ENCODE results near the gene TMEM131.
"Not testable (repeated sequence)": the region's sequence is repeated elsewhere in the genome, so short reads cannot be mapped to it uniquely, and the experiment has no call there.

Gene TMEM131

DNA sequence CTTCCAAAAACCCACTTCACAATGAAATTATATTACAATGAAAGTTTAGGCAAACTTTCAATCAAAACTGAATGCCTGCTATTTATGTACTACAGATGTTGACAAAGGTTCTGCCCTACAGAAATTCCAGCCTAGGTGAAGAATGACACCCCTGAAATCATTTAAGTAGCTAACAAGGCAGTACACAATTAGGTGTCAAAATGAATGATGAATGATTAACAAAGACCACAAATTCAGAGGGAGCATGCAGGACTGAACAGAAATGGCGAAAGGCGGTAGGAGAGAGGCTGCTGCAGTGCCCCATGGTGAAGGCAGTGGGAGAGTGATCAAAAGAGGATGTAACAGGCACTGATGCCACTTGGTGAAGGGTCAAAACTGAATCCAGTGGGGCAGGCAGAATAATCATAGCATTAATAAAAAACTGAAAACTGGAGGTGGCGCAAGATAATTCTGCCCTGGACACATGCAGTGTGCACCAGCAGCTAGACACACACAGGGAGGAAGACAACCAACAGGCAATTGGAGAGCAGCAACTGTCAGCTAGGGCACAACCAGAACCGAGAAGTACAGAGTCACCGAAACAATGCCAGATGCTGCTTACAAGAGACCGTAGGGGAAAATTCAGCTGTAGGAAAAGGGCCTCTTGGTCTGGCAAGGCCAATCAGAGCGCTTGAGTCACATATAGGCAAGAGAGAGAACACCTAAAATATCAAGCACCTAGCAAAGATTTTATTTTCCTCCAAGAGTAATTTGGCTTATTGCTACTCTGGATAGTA, 4.5 kb downstream of the TMEM131 start:
- DNase-seq (ENCODE audit: low spot score): no peak

DNA sequence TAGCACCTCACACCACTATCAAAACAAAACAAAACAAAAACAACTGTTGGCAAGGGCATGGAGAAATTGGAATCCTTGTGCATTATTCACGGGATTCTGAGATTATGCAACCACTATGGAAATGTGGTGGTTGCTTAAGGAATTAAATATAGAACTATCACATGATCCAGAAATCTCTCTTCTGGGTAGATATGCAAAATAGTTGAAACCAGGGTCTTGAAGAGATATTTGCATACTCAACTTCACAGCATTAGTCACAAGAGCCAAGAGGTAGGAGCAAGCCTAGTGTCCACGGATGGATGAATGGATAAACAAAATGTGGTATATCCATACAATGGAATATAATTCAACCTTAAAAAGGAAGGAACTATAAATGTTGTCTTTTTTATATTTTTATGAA, 7.0 kb downstream of the TMEM131 start:
- no peak for DNase-seq (ENCODE audit: low spot score)

DNA sequence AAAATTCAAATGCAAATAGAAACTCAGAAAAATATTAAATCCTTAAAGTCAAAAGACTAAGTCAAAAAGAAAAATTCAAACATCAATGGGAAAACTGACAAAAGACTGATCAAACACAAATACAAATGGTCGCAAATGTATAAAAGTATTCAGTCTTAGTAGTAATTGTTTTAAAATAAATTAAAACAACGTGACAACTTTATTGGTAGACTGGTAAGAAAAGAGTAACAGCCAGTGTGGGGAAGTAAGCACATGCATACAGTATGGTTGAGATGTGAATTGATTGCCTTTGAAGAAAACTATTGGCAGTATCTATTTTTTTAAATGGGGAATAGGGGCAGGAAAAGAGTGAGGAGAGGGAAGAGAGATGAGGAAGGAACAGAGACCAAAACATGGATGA, 9.8 kb downstream of the TMEM131 start:
- no peak for DNase-seq (ENCODE audit: low spot score)

DNA sequence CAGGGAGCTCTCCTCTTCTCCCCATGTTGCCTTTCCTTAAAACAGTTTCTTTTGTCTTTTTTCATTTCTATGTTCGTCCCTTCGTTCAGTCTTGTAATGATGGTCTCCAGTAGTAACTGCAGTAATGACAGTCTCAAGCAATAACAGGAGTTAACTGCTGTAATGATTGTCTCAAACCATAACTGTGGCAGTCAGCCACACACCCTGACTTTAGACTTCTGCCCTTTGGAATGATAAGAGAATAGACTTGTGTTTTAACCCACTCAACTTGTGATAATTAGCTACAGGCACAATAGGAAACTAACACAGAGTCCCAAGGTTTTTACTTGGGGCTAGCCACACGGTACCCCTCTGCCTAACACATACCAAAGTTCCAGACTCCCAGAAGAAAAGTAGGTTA, 12.1 kb downstream of the TMEM131 start:
- no peak for DNase-seq (ENCODE audit: low spot score)

DNA sequence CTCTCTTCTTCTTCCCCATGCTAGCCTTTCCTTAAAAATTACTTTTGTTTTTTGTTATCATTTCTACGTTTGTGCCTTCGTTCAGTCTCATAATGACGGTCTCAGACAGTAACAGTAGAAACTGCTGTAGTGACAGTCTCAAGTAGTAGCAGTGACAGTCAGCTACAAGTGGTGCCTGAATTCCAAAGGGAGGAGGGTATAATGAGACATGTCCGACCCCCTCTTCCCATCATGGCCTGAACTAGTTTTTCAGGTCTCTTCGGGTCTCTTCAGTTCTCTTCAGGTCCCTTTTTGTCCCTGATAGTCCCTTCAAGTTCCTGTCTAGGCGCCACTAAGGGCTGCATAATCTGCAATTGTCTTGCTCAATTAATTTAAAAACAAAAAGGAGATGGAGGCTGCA, 12.6 kb downstream of the TMEM131 start:
- DNase-seq (ENCODE audit: low spot score): no peak

DNA sequence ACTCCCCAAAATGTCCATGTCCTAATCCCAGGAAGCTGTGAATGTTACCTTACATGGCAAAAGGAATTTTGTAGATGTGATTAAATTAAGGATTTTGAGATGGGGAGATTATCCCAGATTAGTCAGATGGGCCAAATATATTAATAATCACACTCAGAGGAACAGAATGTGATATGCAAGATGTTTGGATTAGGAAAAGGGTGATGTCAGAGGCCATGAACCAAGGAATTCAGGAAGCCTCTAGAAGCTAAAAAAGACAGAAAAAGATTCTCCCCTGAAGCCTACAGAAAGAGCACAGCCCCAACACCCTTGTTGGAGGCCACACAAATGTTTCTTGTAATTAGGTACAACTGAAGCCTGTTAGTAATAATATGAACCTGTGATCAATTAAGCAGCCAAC, 13.1 kb downstream of the TMEM131 start:
- DNase-seq (ENCODE audit: low spot score): no peak

DNA sequence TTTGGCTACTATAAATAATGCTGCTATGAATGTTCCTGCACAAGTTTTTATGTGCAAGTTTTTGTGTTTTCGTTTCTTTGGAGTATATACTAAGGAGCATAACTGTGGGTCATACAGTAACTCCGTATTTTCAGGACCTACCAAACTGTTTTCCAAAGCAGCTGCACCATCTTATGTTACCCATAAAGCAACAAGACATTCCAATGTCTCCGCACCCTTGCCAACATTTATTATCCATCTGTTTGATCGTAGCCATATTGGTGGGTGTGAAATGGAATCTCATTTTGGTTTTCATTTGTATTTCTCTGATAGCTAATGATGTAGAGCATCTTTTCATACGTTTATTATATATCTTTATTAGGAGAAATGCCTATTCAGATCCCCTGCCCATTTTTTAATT, 13.8 kb downstream of the TMEM131 start:
- no peak for DNase-seq (ENCODE audit: low spot score)

DNA sequence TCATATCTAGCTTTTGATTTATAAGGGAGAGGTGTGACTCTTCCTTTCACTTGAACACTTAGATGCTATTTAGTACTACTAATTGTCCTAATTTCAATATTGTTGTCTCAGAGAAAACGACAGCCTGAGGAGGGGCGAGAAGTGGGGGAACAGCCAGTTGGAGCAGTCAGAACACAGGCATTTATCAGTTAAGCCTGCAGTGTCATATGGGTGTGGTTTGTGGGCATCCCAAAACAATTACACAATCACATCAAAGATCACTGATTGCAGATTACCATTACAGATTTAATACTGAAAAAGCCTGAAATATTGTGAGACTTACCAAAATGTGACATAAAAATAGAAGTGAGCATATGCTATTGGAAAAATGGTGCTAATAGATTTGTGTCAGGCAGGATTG, 15.8 kb downstream of the TMEM131 start:
- no peak for DNase-seq (ENCODE audit: low spot score)

DNA sequence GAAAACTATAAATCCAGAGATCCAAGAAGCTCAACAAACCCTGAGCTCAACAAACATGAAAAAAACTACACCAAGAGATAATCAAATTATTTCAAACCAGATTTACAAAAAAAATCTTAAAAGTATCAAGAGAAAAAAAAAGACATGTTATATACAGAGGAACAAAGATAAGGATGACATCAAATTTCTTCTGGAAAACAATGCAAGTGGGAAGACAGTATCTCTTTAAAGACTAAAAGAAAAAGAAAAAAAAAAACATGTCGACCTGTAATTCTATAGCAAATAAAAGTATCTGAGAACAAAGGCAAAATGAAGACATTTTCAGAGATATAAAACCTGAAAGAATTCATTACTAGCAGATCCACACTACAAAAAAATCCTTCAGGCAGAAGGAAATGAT, 21.3 kb downstream of the TMEM131 start:
- DNase-seq (ENCODE audit: low spot score): no peak

DNA sequence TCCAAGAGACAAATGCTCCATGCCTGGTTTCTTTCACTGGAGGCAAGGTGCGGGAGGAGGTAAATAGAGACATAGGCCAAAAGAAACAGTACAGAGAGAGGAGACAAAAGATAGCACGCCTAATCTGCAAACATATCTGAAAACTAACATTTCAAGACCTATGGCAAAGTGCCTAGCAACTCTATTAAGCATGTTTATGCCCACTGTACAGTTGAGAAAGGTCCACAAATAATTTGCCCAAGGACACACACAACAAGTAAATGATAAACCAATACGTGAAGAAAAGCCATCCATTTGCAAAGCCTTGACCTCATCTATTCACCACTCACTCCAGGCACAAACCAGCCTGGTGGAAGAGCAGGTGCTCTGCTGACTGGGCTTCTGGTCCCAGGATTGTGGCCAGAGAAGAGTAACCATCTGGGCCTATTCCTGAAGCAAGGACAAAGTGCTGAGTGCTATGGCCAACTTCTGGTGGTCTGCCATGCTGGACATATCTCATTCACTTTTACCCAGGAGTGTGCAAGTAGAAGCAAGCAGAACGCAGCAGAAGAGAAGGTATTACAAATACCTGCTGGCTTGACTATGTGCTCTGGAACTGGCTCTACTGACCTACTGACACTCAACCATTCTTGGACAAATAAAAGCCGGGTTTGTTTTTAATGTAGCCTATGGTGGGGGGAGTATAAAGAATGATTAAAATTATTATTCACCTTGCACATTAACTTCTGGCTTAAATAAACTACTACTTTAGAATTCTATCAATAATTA, 25.3 kb downstream of the TMEM131 start:
- DNase-seq (ENCODE audit: low spot score): no peak

DNA sequence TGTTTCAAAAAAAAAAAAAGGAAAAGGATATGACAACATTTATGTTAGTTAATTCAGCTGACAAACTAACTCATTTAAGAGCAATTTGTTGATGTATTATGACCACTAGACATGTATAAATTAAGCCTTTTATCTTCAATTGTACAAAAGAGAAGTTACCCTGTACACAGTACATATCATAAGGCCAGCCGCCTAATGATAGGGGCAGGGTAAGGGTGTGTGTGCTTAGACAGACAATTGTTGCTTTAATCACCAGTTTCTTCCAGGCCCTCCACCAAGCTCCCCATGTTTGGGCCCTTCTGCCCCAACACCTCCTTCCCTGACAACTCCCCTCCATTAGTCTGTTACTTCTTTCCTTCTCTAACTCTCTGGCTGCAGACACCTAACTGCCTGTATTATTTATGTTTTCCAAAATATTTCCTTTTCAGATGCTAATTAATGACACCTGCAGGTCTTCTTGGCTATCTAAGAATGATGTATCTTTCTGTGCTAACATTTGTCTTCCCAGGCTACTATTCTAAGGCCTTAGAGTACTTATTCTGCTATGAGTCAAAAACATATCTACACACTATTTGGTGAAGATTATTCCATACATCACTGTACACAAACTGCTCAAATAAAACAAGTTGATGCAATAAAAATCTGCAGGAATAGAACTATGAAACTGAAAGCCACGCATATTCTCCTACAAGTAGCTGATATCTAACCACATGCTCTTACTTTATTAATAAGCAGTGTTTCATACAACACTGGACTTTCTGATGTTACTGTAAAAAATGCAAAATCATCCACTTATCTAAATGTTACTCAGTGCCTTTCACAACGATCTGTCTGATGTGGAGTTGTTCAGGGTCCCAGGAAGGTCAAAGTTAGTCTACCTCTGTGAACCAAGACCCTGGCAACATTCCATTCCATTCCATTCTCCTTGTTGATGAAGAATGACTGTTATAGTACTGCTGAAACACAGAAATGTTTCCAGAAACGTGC, 26.4 kb downstream of the TMEM131 start:
- DNase-seq (ENCODE audit: low spot score): no peak

DNA sequence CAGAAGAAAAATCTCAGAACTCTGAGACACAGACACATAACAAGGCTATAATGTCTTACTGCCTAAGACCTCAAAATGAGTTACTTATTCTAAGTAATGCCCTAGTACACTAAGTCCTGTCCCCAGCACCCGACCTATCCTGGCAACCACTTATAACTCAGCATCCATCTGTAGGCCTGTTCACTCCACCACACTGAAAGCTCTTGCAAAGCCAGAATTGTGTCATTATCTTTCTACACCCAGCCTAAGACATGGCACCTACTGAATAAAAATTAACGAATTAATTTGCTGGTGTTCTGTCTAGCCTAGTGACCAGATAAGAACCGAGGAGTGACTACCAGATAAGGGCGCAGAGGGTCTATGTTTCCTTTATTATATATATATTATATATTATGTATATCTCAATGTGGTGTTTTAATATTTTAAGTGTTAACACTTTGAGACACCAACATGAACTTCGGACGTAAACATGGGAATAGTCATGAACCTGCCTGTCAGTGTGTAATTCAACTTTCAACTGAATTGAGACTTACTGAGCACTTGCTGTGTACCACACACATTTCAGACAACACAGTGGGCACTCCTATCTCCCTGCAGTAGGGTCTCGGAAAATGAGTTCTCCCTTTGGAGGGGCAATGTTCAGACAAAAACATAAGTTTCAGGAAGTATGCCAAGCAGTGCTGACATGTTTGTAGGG, 27.7 kb downstream of the TMEM131 start:
- DNase-seq (ENCODE audit: low spot score): no peak

DNA sequence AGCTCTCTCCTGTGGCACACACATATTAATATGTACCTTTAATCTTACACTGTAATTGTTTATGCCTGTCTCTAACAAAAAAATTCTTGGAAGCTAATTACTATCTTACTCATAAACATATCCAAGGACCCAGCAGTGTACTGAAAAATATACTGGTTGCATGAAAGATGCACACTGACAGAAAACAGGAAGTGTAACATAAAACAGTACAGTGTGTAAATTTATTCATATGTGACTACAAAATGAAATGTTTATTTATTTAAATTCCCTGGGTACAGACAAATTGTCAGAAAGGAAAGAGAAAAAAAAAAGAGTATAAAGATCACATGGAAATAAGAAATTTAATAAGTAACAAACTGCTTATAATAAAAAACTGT, 28.5 kb downstream of the TMEM131 start:
- DNase-seq (ENCODE audit: low spot score): no peak

DNA sequence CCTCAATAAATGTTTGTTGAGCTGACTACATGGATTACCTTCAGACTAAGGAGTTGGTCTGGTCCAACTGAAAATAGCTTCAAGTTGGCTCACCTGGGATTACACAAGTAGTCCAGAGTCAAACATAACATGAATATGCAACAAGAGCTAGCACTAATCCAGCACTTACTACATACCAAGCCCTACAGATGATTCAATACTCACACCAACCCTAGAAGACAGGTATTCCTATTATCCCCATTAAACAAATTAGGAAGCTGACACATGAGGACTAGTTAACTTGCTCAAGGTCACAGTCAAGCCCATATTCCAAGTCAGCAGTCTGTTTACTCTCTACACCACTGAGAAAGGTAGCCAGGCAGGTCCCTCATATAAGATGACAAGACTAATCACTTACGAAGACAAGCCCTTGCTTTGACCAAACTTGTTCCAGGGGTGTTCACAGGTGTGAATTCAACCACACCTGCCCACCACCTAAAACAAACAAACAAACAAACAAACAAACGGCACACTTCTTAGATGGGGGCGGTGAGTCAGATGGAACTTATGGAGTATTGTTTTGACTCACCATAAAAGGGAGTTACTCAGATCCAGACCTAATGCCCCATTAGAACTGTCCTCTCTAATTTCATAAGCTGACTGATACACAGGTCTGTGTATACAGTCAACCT, 29.1 kb downstream of the TMEM131 start:
- DNase-seq (ENCODE audit: low spot score): no peak

DNA sequence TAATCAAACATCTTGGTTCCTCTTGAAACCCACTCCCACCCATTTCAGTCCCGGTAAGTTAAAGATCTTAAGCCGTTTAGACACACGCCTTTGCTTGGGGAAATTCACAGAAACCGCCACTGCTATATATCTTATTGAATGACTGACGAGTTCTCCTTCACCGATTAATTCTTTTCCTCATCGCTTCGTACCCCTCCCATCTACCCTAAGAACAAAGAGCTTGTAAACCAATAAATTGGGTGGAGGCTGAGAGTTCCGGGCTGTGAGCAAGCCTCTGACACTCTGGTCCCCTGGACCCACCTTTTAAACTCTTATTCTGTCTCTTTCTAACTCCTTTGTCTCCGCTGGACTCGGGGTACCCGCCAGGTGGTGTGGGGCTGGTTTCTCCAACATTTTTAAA, 30.6 kb downstream of the TMEM131 start:
- DNase-seq (ENCODE audit: low spot score): no peak

DNA sequence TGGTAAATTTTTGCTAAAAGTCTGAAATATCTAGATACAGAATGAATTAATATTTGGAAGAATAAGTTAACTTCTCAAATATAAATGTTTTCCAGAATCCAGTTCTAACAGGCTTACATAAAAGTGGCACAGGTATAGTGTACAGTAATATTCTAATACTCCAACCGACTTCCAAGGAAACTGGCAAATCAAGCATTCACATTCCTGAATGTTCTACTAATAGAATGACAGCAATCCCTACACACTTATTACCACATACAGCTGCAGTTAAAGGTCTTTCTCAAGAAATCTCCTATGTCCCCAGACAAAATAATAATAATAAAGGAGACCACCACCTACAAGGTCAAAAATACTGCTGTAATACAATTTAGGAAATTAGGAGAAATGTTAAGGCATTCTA, 31.9 kb downstream of the TMEM131 start:
- DNase-seq (ENCODE audit: low spot score): no peak

DNA sequence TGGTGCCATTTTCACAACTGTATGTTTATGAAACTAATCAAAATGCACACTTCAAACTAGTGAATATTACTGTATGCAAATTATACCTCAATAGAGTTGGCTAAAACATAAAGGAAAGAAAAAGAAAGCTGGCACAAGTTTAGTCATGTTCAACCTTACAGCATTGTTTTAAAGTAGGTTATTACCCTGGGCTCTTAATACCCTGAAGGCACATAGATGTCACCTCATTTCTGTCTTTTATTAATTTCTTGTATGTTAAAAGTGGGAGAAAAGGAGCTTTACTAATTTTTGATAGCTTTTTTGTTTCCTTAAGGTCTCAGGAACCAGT, 32.7 kb downstream of the TMEM131 start:
- DNase-seq (ENCODE audit: low spot score): no peak

DNA sequence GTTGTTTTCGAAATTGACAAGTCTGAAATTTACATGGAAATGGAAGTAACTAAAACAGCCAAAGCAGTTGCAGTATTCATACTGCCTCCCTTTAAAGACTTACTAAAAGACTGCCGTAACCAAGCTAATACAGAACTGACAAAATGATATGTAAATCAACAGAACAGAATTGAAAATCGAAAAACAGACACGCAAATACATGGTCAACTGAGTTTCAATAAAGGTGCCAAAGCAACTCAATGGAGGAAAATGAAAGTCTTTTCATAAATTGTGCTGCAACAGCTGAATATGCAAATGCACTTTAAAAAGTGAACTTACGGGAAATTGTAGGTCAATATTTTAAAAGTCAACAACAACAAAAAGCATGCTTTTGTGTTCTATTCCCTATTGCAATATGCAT, 34.2 kb downstream of the TMEM131 start:
- no peak for DNase-seq (ENCODE audit: low spot score)

DNA sequence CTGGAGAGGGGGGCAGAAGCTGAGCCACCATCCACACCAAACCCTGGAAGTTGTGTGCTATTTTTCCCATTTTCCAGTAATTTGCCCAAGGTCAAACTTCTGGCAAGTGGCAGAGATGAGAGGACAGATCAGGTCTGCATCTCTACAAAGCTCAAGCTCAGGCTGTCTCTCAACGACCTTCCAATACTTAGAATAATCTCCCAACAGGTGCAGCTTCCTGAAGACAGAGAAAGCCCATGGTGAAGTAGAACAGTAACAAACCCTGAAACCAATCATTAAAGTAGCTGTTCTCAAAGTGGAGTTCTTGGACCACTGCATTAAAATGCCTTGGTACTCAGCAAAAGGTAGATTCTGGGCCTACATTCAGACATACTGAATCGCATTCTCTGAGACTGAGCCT, 37.6 kb downstream of the TMEM131 start:
- DNase-seq (ENCODE audit: low spot score): no peak

DNA sequence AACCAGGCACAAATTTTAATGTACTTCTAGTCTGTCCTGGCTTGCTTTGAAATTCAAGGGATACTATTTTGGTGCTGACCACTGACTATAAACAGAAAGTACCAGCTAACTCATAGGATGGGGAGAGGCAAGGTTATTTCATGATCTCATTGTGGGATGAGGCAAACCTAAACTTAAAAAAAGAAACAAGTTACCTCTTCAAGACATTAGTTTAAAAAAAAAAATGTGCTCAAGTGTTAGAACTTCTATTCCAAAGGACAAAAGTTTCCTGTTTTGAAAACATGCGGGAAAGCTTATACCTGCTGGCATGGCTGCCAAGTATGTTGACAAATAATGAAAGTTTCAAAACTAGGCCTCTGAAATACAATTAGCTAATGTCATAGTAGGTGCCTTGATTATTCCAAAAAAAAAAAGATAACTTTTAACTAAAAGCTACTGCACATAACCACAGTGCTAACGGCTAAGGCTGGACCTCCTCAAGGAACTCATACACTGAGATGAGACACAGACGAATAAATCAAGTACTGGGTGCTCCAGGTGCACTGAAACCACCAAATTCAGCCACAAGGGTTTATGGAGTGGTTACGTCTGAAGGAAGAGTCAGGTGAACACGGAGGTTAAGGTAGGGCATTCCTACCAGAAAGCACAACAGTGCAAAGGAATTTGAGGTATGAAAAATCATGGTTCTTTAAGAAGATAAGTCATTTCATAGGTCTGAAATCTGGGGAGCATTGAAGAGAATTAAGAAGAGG, 38.1 kb downstream of the TMEM131 start:
- DNase-seq (ENCODE audit: low spot score): no peak

DNA sequence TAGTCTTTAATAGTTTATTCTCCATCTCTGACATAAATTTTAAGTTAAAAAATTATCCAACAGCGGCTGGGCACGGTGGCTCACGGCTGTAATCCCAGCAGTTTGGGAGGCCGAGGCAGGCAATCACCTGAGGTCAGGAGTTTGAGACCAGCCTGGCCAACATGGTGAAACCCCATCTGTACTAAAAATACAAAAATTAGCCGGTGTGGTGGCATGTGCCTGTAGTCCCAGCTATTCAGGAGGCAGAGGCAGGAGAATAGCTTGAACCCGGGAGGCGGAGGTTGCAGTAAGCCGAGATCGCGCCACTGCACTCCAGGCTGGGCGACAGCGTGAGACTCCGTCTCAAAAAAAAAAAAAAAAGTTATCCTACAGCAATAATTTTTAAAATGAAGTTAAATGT, 39.0 kb downstream of the TMEM131 start:
- not testable (repeated sequence) for DNase-seq (ENCODE audit: low spot score)
